Measurements from ENCODE around the gene SLC12A2. TPM values are rescaled to one million over a fixed set of nuclear protein-coding genes. Genes with fewer than 3 reads are reported as not detected.

SLC12A2 gene
- total and polyA plus RNA-seq, 2 experiments from 2014 or later = 8.1 to 21.3 TPM

- no peak for DNase-seq (ENCODE audit: low spot score)
- H3K9me3 Mint-ChIP-seq = peaks cover 25% of the 10 kb centered on the region
- no peak overlapping the region for H3K4me3 Mint-ChIP-seq
- H3K27ac Mint-ChIP-seq = no peak overlapping the region
- Histone ChIP-seq H3K4me2 (no peak overlapping the region), H3K4me1 (ENCODE audit: insufficient read depth) (no peaks in the 10 kb centered on the region), H3K9me2 (ENCODE audit: insufficient read depth) (no peaks in the 10 kb centered on the region), H2AFZ (no peak overlapping the region), H3K79me2 (replicated peaks; ENCODE audit: insufficient read depth) (no peaks in the 10 kb centered on the region), H3F3A (replicated peaks; ENCODE audit: low read depth) (no peaks in the 10 kb centered on the region), H3K36me3 (ENCODE audit: insufficient read depth) (no peaks in the 10 kb centered on the region), H3K27me3 (ENCODE audit: insufficient read depth) (no peaks in the 10 kb centered on the region), H4K20me1 (replicated peaks; ENCODE audit: insufficient read depth) (no peaks in the 10 kb centered on the region), H3K27ac (ENCODE audit: low read depth) (no peak overlapping the region), H3K4me3 (no peak overlapping the region)
- H3K27me3 Mint-ChIP-seq (ENCODE audit: insufficient read depth, low read depth, poor library complexity) = no peaks in the 10 kb centered on the region
- H3K4me1 Mint-ChIP-seq = no peaks in the 10 kb centered on the region
- H3K36me3 Mint-ChIP-seq (ENCODE audit: low read depth) = peaks cover 40% of the 10 kb centered on the region
- TF ChIP-seq ETS1 (IDR thresholded peaks at IDR 0.05) (no peak), EZH2phosphoT487 (IDR thresholded peaks at IDR 0.05; ENCODE audit: unreplicated experiment) (no peak), ZNF462 (CRISPR knock-in tag; IDR thresholded peaks at IDR 0.05) (no peak), EZH2 (IDR thresholded peaks at IDR 0.05; ENCODE audit: low read depth, unreplicated experiment) (no peak), POLR2AphosphoS5 (IDR thresholded peaks at IDR 0.05; ENCODE audit: low read depth) (no peak), NANOG (IDR thresholded peaks at IDR 0.05; ENCODE audit: borderline replicate concordance) (no peak), REST (IDR thresholded peaks at IDR 0.05; ENCODE audit: unreplicated experiment) (no peak)
- no peak for ATAC-seq
These were observed 30.8 kb upstream of the SLC12A2 start for GRCh38 chr5:128052780-128053179.

All from GM23338 (cell line).